ENCODE results near the gene CROCC2. TPM values are rescaled to one million over a fixed set of nuclear protein-coding genes. Genes with fewer than 3 reads are reported as not detected.

The CROCC2 gene
- total RNA-seq, 1 donor from 2014 or later = not detected

GRCh38 chr2:240932724-240933047, 26.6 kb downstream of the CROCC2 start:
- Mint-ChIP-seq H3K4me1 (ENCODE audit: unreplicated experiment) (no peaks in the 10 kb centered on the region), H3K9me3 (ENCODE audit: unreplicated experiment) (no peaks in the 10 kb centered on the region), H3K36me3 (ENCODE audit: low read depth, unreplicated experiment) (peaks cover 9% of the 10 kb centered on the region), H3K27me3 (ENCODE audit: unreplicated experiment) (peaks cover 21% of the 10 kb centered on the region), H3K27ac (ENCODE audit: unreplicated experiment) (no peak overlapping the region), H3K4me3 (ENCODE audit: unreplicated experiment) (no peak overlapping the region)
- no peak for DNase-seq (ENCODE audit: low spot score)
- no peak for TF ChIP-seq CTCF (IDR thresholded peaks at IDR 0.05; ENCODE audit: unreplicated experiment)

DNA sequence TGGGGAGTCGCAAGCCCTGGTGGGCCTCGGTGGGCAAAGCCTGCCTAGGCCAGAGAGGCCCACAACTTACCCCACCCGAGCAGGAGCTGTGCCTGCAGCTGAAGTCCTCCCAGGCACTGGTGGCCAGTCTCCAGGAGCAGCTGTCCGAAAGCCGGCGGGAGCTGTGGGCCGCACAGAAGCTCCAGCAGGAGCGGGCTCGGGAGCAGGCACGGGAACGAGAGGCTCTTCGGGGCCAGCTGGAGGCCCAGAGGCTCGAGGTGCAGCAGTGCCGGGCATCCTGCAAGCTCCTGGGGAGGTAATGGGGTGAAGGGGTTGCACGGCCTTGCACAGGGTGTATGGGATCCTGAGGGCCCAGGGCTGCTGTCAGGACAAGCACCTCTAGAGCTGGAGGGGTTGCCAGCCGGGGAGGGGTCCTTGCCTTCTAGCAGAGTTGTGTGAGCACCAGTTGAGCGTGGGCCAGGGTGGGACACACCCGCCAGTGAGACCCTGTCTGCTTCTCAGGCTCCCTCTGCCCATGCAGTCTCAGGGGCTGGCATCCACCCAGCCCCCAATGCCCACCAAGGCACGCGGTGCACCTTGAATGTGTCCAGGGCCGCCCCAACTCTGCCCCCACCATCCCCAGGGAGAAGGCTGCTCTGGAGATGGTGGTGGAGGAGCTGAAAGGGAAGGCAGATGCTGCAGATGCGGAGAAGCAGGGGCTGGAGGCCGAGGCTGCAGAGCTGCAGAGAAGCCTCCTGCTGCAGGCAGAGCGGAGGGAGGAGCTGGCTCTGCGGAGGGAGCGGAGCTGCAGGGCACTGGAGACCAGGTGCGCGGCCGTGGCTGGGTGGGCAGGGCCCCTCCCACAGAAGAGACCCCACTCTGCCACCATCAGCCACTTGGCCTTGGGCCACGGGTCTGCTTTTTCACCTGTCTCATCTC, 27.2 kb downstream of the CROCC2 start:
- Mint-ChIP-seq H3K27me3 (ENCODE audit: unreplicated experiment) (peaks cover 17% of the 10 kb centered on the region), H3K27ac (ENCODE audit: unreplicated experiment) (no peak overlapping the region), H3K36me3 (ENCODE audit: low read depth, unreplicated experiment) (peaks cover 5% of the 10 kb centered on the region), H3K4me3 (ENCODE audit: unreplicated experiment) (no peak overlapping the region), H3K9me3 (ENCODE audit: unreplicated experiment) (no peaks in the 10 kb centered on the region), H3K4me1 (ENCODE audit: unreplicated experiment) (no peaks in the 10 kb centered on the region)
- DNase-seq (ENCODE audit: low spot score) = no peak
- no peak for TF ChIP-seq CTCF (IDR thresholded peaks at IDR 0.05; ENCODE audit: unreplicated experiment)

GRCh38 chr2:240933966-240934700, 28.0 kb downstream of the CROCC2 start:
- H3K4me3 Mint-ChIP-seq (ENCODE audit: unreplicated experiment) = no peak overlapping the region
- H3K4me1 Mint-ChIP-seq (ENCODE audit: unreplicated experiment) = no peaks in the 10 kb centered on the region

DNA sequence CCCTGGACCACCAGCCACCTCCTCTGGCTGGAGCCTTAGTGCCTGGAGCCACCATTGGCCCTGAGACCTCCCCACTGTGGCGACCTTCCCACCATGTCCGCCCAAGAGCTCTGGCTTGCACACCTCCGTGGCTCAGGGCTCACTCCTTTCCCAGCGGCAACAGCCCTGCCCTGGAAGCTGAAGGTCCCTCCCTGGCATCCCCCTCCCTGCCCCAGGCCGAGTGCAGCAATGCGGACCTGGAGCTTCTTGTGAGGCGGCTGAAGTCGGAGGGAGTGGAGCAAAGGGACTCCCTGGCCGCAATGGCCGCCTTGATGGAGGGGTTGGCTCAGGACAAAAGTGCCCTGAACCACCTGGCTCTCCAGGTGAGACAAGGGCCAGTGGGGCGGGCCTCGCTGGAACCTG, 28.6 kb downstream of the CROCC2 start:
- Mint-ChIP-seq H3K27ac (ENCODE audit: unreplicated experiment) (no peak overlapping the region), H3K9me3 (ENCODE audit: unreplicated experiment) (no peaks in the 10 kb centered on the region), H3K27me3 (ENCODE audit: unreplicated experiment) (peaks cover 10% of the 10 kb centered on the region), H3K4me1 (ENCODE audit: unreplicated experiment) (no peaks in the 10 kb centered on the region), H3K36me3 (ENCODE audit: low read depth, unreplicated experiment) (peaks cover 5% of the 10 kb centered on the region), H3K4me3 (ENCODE audit: unreplicated experiment) (no peak overlapping the region)
- DNase-seq (ENCODE audit: low spot score) = no peak
- TF ChIP-seq CTCF (IDR thresholded peaks at IDR 0.05; ENCODE audit: unreplicated experiment) = no peak

More at GRCh38 chr2:240933966-240934700, 28.0 kb downstream of the CROCC2 start:
- no peak for DNase-seq (ENCODE audit: low spot score)
- H3K27me3 Mint-ChIP-seq (ENCODE audit: unreplicated experiment) = peaks cover 11% of the 10 kb centered on the region
- H3K36me3 Mint-ChIP-seq (ENCODE audit: low read depth, unreplicated experiment) = peaks cover 5% of the 10 kb centered on the region
- no peaks in the 10 kb centered on the region for H3K9me3 Mint-ChIP-seq (ENCODE audit: unreplicated experiment)
- TF ChIP-seq CTCF (IDR thresholded peaks at IDR 0.05; ENCODE audit: unreplicated experiment) = no peak
- H3K27ac Mint-ChIP-seq (ENCODE audit: unreplicated experiment) = no peak overlapping the region
